ENCODE data around the gene ZCCHC9. TPM values are rescaled to one million over a fixed set of nuclear protein-coding genes. Genes with fewer than 3 reads are reported as not detected.
"Not testable (repeated sequence)": the region's sequence is repeated elsewhere in the genome, so short reads cannot be mapped to it uniquely, and the experiment has no call there.

The ZCCHC9 gene
- total RNA-seq, 2 donors from 2014 or later: 13.3 to 16.0 TPM

DNA sequence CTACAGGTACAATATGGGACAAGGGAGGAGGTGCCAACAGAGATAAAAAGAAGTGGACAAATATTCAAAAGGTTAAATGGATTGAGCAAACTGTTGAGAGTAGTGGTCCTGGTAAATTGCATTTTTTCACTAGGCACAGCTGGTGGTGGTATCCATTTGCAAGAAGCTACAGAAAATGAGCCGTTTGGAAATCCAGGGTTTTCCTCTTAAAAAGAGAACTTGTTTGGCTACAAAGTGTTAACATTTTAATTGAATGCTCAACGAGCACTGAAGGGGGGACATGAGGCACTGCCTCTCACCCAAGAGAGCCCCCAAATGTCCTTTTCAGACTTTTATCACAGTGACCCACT, 491 bp upstream of the ZCCHC9 start:
- ATAC-seq (no peak), DNase-seq (no peak)
- intact Hi-C loops (cut with DNase I): no loop called here

- no peak for ATAC-seq
- no peak for DNase-seq
- intact Hi-C loops (cut with DNase I): no loop called here
These were observed 1.2 kb downstream of the ZCCHC9 start for GRCh38 chr5:81302596-81302995.

DNA sequence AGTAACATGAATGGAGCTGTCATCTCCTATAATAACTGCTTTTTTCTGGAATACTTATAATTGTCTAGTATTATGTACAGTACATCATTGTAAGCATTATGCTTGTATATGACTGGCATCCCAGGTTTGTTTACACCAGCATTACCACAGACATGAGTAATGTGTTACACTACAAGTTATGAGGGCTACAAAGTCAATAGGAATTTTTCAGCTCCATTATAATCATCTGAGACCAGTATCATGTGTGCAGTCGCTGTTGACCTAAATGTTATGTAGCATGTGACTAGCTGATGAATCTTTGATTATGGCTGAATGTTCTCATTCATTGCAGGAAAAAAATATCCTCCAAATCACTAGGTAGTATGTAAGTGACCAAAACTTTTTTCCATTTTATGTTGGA, 2.2 kb downstream of the ZCCHC9 start:
- intact Hi-C loops (cut with DNase I): no loop called here
- ATAC-seq (no peak), DNase-seq (no peak)

DNA sequence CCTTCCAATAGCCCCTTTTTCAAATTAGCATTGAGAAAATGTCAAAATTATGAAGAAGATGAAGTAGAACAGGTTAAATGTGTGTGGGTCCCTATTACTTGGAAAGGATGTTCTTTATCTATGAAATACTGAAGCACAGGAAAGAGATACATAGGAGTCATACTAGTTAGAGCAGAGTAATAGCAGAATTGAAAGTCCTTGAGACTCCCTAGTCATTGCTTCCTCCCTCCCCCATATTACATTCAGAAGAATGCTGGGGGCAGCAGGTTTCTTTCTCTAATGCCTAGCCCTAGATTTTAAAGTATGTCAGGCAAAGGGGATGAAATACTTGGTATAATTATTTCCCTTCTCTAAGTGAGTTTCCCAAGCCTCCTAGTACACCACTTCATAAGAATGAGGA, 4.4 kb downstream of the ZCCHC9 start:
- DNase-seq (no peak), ATAC-seq (no peak)
- intact Hi-C loops (cut with DNase I): no loop called here

- ATAC-seq (no peak), DNase-seq (no peak)
- intact Hi-C loops (cut with DNase I): no loop called here
These were observed 7.4 kb downstream of the ZCCHC9 start for GRCh38 chr5:81308836-81309235.

DNA sequence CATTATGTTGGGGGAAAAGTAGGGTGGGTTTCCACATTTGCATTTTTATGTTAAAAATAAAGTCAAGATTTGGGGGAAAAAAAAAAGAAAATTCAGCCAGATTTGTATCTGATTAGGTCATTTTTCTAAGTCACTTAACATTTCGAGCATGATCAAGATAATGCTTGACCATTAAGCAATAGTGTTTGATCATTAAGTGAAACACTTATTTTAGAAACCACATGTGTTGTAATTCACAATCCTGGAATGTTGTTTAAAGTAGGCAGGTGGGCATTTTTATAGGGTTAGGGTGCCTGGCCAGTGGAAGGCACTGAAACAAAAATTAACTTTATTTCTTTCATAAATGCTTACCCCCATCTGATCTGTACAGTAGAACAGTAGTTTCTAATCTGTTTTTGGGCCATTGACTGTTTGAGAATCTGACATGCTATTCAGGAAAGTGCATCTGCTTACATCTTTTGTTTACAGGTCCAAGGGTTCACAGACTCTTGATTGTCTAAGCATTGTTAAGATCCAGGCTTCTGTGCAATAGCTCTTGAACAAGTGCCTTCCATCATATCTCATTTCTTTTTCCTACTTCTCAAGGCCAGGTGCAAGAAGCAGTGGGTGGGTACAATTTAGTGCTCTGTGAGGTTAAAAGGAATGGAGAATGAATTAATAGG, 9.1 kb downstream of the ZCCHC9 start:
- intact Hi-C loops (cut with DNase I): no loop called here
- ATAC-seq (no peak), DNase-seq (no peak)

DNA sequence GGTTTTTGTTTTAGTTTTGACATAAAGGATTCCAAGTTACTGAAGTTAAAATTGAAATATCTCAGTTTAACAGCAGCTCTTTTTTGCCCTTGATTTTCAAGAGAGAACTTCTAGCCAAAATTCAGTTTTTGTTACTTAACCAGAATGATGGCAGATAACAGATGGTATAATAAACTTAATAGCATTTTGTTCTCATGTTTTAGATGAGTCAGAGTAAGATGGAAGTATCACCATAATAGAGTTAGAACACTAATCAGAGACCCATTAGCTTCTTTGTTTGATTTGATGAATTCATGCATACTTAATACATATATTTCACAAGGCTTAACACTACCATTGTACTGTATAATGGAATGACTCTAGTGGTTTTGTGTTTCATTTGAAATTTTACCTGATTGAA, 11.9 kb downstream of the ZCCHC9 start:
- DNase-seq (no peak), ATAC-seq (no peak)
- intact Hi-C loops (cut with DNase I): no loop called here

GRCh38 chr5:81313686-81314085, 12.3 kb downstream of the ZCCHC9 start:
- intact Hi-C loops (cut with DNase I): no loop called here
- ATAC-seq (no peak), DNase-seq (no peak)

- ATAC-seq: no peak
- intact Hi-C loops (cut with DNase I): no loop called here
- no peak for DNase-seq
These were observed 13.2 kb downstream of the ZCCHC9 start for GRCh38 chr5:81314581-81314980.

DNA sequence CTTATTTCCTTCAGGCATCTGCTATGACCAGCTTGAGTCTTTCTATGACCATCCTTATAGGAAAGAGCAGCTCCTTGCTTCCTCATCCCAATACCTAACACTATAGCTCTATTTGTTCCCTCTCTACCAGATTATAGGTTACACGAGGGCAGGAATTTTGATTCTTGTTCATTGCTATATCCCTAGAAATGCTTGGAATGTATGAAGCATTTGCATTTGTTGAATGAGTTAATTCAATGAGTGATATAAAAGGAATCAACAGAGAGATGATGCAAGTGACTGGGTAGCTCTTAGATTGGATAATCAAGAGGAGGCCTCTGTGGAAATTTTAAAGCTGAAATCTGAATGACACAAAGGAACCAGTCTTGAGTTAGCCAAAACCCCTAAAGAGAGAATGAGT, 13.9 kb downstream of the ZCCHC9 start:
- ATAC-seq (no peak), DNase-seq (no peak)
- intact Hi-C loops (cut with DNase I): no loop called here

- DNase-seq: no peak
- intact Hi-C loops (cut with DNase I): no loop called here
These were observed 14.4 kb downstream of the ZCCHC9 start for GRCh38 chr5:81315830-81316229.

GRCh38 chr5:81316571-81316970, 15.2 kb downstream of the ZCCHC9 start:
- DNase-seq (no peak), ATAC-seq (no peak)
- intact Hi-C loops (cut with DNase I): no loop called here

More at GRCh38 chr5:81315830-81316229, 14.4 kb downstream of the ZCCHC9 start:
- ATAC-seq: no peak

GRCh38 chr5:81317536-81317935, 16.1 kb downstream of the ZCCHC9 start:
- no peak for DNase-seq
- intact Hi-C loops (cut with DNase I): no loop called here
- ATAC-seq: no peak

DNA sequence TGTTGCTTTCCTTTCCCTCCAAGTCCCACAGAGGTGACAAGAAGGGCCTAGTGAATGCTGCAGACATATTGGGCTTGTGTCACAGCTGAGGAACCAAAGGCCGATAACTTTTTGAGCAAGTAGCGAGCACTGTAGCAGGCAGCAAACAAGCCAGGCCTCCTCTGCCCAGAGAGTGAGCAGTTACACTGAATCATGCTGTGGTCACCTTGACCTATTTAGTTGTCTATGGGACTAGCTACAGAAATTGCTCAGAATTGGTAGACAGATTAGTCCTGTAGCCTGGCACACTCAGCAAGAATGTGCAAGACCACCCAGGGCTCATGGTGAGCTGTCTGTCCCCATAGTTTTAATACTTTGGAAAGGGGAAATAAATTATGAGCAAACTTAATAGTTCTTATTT, 25.2 kb downstream of the ZCCHC9 start:
- ATAC-seq (no peak), DNase-seq (no peak)
- intact Hi-C loops (cut with DNase I): no loop called here

- no peak for DNase-seq
- no peak for ATAC-seq
- intact Hi-C loops (cut with DNase I): no loop called here
These were observed 33.1 kb downstream of the ZCCHC9 start for GRCh38 chr5:81334304-81335061.

GRCh38 chr5:81335946-81336345, 34.6 kb downstream of the ZCCHC9 start:
- ATAC-seq (no peak), DNase-seq (no peak)
- intact Hi-C loops (cut with DNase I): no loop called here

DNA sequence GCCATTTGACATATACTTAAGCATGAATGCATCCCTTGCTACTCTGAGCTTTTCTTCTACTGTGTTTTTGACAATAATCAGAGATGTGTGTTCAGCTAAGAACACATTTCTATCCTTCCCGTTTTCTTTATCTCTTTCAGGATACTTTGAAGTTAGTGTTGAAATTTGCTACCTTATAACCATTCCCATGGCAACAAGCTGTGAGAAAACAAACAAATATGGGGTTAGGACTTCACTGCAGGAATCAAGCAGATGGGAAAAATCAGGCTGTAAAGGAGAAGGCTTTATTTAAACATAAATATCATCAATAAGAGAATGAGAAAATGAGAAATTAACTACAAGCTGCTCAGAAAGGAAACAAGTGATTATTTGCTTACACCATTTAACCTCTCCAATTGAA, 35.2 kb downstream of the ZCCHC9 start:
- ATAC-seq (no peak), DNase-seq (no peak)
- intact Hi-C loops (cut with DNase I): no loop called here

- ATAC-seq (no peak), DNase-seq (no peak)
- intact Hi-C loops (cut with DNase I): no loop called here
These were observed 36.4 kb downstream of the ZCCHC9 start for GRCh38 chr5:81337803-81338202.

DNA sequence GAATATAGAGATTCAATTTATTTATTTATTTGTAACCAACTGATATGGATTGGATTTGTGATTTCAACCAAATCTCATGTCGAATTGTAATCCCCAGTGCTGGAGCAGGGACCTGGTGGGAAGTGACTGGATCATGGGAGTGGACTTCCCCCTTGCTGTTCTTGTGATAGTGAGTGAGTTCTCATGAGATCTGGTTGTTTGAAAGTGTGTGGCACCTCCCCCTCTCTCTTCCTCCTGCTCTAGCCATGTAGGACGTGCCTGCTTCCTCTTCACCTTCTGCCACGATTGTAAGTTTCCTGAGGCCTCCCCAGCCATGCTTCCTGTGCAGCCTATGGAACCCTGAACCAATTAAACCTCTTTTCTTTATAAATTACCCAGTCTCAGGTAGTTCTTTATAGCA, 36.8 kb downstream of the ZCCHC9 start:
- ATAC-seq; intact Hi-C loops (cut with DNase I); DNase-seq: not testable (repeated sequence)

GRCh38 chr5:81344736-81345135, 43.3 kb downstream of the ZCCHC9 start:
- DNase-seq: no peak
- ATAC-seq: no peak
- intact Hi-C loops (cut with DNase I): no loop called here

DNA sequence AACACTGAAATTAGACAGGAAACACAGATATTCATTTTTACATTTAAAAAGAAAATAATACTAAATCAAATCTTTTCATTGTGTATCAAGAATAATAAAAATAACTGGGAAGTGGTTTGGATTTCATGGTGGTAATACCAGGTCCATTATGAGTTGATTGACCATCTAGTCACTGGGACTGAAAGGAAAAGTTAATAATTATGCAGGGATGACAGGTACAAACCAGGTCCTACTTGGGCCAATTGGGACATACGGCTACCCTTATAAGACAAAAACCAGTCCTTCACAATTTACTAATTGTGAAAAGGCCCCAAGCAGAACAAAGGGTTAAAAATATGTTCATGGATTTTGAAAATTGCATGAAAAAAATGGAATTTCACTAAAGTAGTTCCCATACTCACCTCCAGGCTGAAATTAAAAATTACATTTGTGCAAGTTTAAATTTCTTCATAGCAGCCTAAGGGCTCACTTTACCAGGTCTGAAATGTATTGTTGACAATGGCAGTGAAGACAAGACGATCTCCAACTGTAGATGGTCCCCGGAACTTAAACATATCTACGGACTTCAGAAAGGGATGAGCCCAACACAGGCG, 44.1 kb downstream of the ZCCHC9 start:
- intact Hi-C loops (cut with DNase I): no loop called here
- no peak for ATAC-seq
- DNase-seq: no peak

All from left cardiac atrium (tissue), 4 donors.